GM19099 (cell line): ENCODE data around the gene APBA2.

Experiments
- POLR2A ChIP-seq: IDR thresholded peaks from 3 replicates; pipeline ENCODE4 v1.6.1; 2011; ENCODE audit warnings: low read depth; ENCODE audit not compliant: insufficient read length; ENCODE audit errors: extremely low read depth

Gene APBA2

GRCh38 chr15:28957606-28958498 lies 72.1 kb downstream of the APBA2 start:
- no peak for TF ChIP-seq POLR2A

- no peak for TF ChIP-seq POLR2A
These were observed 73.6 kb downstream of the APBA2 start for GRCh38 chr15:28959326-28959725.

- no peak for TF ChIP-seq POLR2A
These were observed 75.2 kb downstream of the APBA2 start for GRCh38 chr15:28960979-28961378.

- TF ChIP-seq POLR2A = no peak
These were observed 75.6 kb downstream of the APBA2 start for GRCh38 chr15:28961391-28961790.

GRCh38 chr15:28962851-28963710 lies 77.3 kb downstream of the APBA2 start:
- no peak for TF ChIP-seq POLR2A

GRCh38 chr15:28963711-28964081 lies 77.9 kb downstream of the APBA2 start:
- no peak for TF ChIP-seq POLR2A

- TF ChIP-seq POLR2A = no peak
These were observed 78.3 kb downstream of the APBA2 start for GRCh38 chr15:28964098-28964497.

- no peak for TF ChIP-seq POLR2A
These were observed 81.3 kb downstream of the APBA2 start for GRCh38 chr15:28967066-28967465.

GRCh38 chr15:28967990-28968389 lies 82.2 kb downstream of the APBA2 start:
- no peak for TF ChIP-seq POLR2A

GRCh38 chr15:28969511-28970085 lies 83.8 kb downstream of the APBA2 start:
- no peak for TF ChIP-seq POLR2A

GRCh38 chr15:28974142-28974541 lies 88.4 kb downstream of the APBA2 start:
- TF ChIP-seq POLR2A = no peak

- no peak for TF ChIP-seq POLR2A
These were observed 90.0 kb downstream of the APBA2 start for GRCh38 chr15:28975766-28976179.

- no peak for TF ChIP-seq POLR2A
These were observed 91.7 kb downstream of the APBA2 start for GRCh38 chr15:28977377-28978010.

GRCh38 chr15:28978011-28978378 lies 92.2 kb downstream of the APBA2 start:
- TF ChIP-seq POLR2A = no peak

- no peak for TF ChIP-seq POLR2A
These were observed 92.9 kb downstream of the APBA2 start for GRCh38 chr15:28978661-28979060.
